Measurements from ENCODE around the gene BEND5. TPM values are rescaled to one million over a fixed set of nuclear protein-coding genes. Genes with fewer than 3 reads are reported as not detected.

BEND5 gene
- total and polyA plus RNA-seq, 2 of the 4 experiments (the other 2 are of a cell fraction) = 1.1 to 1.3 TPM

DNA sequence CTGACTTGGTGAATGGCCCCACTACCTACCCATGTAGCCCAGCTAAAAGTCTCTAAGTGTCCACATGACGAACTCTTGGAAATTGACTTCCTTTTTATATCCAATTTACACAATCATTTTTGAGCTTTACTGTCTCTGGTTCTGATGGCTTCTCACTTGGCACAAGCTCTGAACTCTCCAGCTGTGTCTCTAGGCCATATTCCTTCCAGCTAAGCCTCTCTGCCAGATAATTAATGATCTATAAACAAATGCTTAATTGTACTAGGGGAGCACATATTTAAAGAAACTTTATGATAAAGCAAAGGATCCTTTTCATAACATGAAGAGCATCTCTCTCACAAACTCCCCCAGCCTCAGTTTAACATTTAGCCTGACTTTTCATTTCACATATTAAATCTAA lies 16.3 kb upstream of the BEND5 start:
- H2AK5ac ChIP-seq (ENCODE audit: low read depth, low read length) = no peak overlapping the region
- no peak overlapping the region for H2BK20ac ChIP-seq (ENCODE audit: low read depth, low read length)
- no peaks in the 10 kb centered on the region for H4K20me1 ChIP-seq (ENCODE audit: insufficient read depth, low read length)
- H3K27me3 ChIP-seq (ENCODE audit: control insufficient read depth, insufficient read depth, low read length) = no peaks in the 10 kb centered on the region
- no peak overlapping the region for H3K27ac ChIP-seq (ENCODE audit: insufficient read depth, low read length)
- ATAC-seq (ENCODE audit: low read depth) = no peak
- H3K79me1 ChIP-seq (ENCODE audit: low read depth in 1 of 2, low read length in 2 of 2) = no peaks in the 10 kb centered on the region
- H3K9ac ChIP-seq (ENCODE audit: low read depth, low read length) = no peak overlapping the region
- no peak overlapping the region for H3K4ac ChIP-seq (ENCODE audit: low read depth, low read length)
- no peaks in the 10 kb centered on the region for H3K4me1 ChIP-seq (ENCODE audit: control insufficient read depth, insufficient read depth, low read length)
- H3K4me2 ChIP-seq (ENCODE audit: low read depth, low read length) = no peak overlapping the region
- POLR2A ChIA-PET (ENCODE audit: unreplicated experiment) = no interaction called here
- no peak overlapping the region for H3K14ac ChIP-seq (replicated peaks; ENCODE audit: low read depth, low read length)
- no peak overlapping the region for H3K4me3 ChIP-seq (ENCODE audit: insufficient read depth, low read depth, low read length)
- no peaks in the 10 kb centered on the region for H3K36me3 ChIP-seq (ENCODE audit: control insufficient read depth, insufficient read depth, low read length)
- BruUV-seq (replicated peaks) = no TSS peak
- no peak overlapping the region for H2BK5ac ChIP-seq (ENCODE audit: low read depth, low read length, poor library complexity, severe bottlenecking)
- 0% methylated on average over 1 of the region's 1 CpG; no CpG with 5 or more reads in 1 of the 2 experiments for WGBS, 2 experiments (ENCODE audit: extremely low coverage in 2 of 2, insufficient read length in 1 of 2)
- intact Hi-C loops (cut with micrococcal nuclease) (no loop called here), in situ Hi-C loops (cut with MboI; ENCODE audit: low sequenced_read_pairs) (no loop called here), dilution Hi-C loops (cut with HindIII; ENCODE audit: low sequenced_read_pairs, unreplicated experiment) (no loop called here)
- no peak overlapping the region for H2BK120ac ChIP-seq (ENCODE audit: low read depth, low read length)
- H4K8ac ChIP-seq (ENCODE audit: low read depth in 2 of 2, low read length in 2 of 2) = no peak overlapping the region
- TF ChIP-seq FOS (IDR thresholded peaks at IDR 0.05; ENCODE audit: low read depth, low read length) (no peak), MXI1 (IDR thresholded peaks at IDR 0.05; ENCODE audit: borderline replicate concordance, low read depth, low read length) (no peak), MAFK (IDR thresholded peaks at IDR 0.05; ENCODE audit: low read depth, low read length) (no peak), POLR2A (IDR thresholded peaks at IDR 0.05; ENCODE audit: low read depth, low read length) (no peak), BHLHE40 (IDR thresholded peaks at IDR 0.05; ENCODE audit: low read depth, low read length) (no peak), SMC3 (IDR thresholded peaks at IDR 0.05; ENCODE audit: low read depth, low read length) (no peak), CEBPB (IDR thresholded peaks at IDR 0.05; ENCODE audit: low read depth, low read length) (no peak), MAZ (IDR thresholded peaks at IDR 0.05; ENCODE audit: borderline replicate concordance, low read depth, low read length) (no peak), CHD1 (IDR thresholded peaks at IDR 0.05; ENCODE audit: low read depth, low read length) (no peak), RAD21 (IDR thresholded peaks at IDR 0.05; ENCODE audit: low read length) (no peak), RCOR1 (IDR thresholded peaks at IDR 0.05; ENCODE audit: insufficient replicate concordance, low read length) (no peak), RFX5 (IDR thresholded peaks at IDR 0.05; ENCODE audit: low read depth, low read length) (no peak)
- TF ChIP-seq, protein P1, sequence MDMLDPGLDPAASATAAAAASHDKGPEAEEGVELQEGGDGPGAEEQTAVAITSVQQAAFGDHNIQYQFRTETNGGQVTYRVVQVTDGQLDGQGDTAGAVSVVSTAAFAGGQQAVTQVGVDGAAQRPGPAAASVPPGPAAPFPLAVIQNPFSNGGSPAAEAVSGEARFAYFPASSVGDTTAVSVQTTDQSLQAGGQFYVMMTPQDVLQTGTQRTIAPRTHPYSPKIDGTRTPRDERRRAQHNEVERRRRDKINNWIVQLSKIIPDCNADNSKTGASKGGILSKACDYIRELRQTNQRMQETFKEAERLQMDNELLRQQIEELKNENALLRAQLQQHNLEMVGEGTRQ (IDR thresholded peaks at IDR 0.05; ENCODE audit: low read depth, low read length) = no peak
- TF ChIP-seq, protein P2, sequence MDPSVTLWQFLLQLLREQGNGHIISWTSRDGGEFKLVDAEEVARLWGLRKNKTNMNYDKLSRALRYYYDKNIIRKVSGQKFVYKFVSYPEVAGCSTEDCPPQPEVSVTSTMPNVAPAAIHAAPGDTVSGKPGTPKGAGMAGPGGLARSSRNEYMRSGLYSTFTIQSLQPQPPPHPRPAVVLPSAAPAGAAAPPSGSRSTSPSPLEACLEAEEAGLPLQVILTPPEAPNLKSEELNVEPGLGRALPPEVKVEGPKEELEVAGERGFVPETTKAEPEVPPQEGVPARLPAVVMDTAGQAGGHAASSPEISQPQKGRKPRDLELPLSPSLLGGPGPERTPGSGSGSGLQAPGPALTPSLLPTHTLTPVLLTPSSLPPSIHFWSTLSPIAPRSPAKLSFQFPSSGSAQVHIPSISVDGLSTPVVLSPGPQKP (IDR thresholded peaks at IDR 0.05; ENCODE audit: borderline replicate concordance, low read depth, low read length) = no peak
- TF ChIP-seq, protein P3, sequence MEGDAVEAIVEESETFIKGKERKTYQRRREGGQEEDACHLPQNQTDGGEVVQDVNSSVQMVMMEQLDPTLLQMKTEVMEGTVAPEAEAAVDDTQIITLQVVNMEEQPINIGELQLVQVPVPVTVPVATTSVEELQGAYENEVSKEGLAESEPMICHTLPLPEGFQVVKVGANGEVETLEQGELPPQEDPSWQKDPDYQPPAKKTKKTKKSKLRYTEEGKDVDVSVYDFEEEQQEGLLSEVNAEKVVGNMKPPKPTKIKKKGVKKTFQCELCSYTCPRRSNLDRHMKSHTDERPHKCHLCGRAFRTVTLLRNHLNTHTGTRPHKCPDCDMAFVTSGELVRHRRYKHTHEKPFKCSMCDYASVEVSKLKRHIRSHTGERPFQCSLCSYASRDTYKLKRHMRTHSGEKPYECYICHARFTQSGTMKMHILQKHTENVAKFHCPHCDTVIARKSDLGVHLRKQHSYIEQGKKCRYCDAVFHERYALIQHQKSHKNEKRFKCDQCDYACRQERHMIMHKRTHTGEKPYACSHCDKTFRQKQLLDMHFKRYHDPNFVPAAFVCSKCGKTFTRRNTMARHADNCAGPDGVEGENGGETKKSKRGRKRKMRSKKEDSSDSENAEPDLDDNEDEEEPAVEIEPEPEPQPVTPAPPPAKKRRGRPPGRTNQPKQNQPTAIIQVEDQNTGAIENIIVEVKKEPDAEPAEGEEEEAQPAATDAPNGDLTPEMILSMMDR (conservative IDR thresholded peaks at IDR 0.05; ENCODE audit: low read depth, low read length) = no peak
- CTCF ChIA-PET = no interaction called here
- H3K18ac ChIP-seq (ENCODE audit: low read depth, low read length) = no peak overlapping the region
- no peak overlapping the region for H4K91ac ChIP-seq (ENCODE audit: insufficient read depth, low read depth, low read length)
- no peak overlapping the region for H2BK15ac ChIP-seq (ENCODE audit: low read depth, low read length)
- no peaks in the 10 kb centered on the region for H3K9me1 ChIP-seq (ENCODE audit: insufficient read depth, low read length)
- DNase-seq = no peak
- H3K9me3 ChIP-seq (ENCODE audit: control insufficient read depth, insufficient read depth, low read length) = no peaks in the 10 kb centered on the region; the same call in 1 of the 2 replicates
- no peak overlapping the region for H2AK9ac ChIP-seq (replicated peaks; ENCODE audit: low read depth, low read length, poor library complexity)
- no peak overlapping the region for H2AFZ ChIP-seq (replicated peaks; ENCODE audit: low read length, poor library complexity)
- H4K5ac ChIP-seq (ENCODE audit: low read depth, low read length) = no peak overlapping the region
- no peak overlapping the region for H3K23ac ChIP-seq (ENCODE audit: low read depth, low read length)
- H3K56ac ChIP-seq (ENCODE audit: extremely low read depth, insufficient read depth, low read length) = no peak overlapping the region
